OCI-LY7 (cell line): ENCODE data around the gene GET3. TPM values are rescaled to one million over a fixed set of nuclear protein-coding genes. Genes with fewer than 3 reads are reported as not detected.
A peak's percentile ranks its signal among the peaks of the same experiment; 100 is the strongest.

Source experiments
- BruUV-seq: library from RNA; stranded (reverse); fragments of 400-500 nt; replicated peaks from 2 replicates; lab custom pipeline; 2021; lab: Mats Ljungman, UMichigan
- CTCF ChIA-PET: fragments of 300-600 bp; sonication (Branson Sonifier 250); formaldehyde crosslinking; loops from one replicate; lab custom pipeline; 2022; ENCODE audit warnings: antibody characterized with exemption; ENCODE audit not compliant: unreplicated experiment; lab: Charles Lee
- POLR2A ChIA-PET: fragments of 300-600 bp; sonication (Branson Sonifier 250); formaldehyde crosslinking; loops from one replicate; lab custom pipeline; 2022; ENCODE audit warnings: antibody characterized with exemption; lab: Charles Lee
- DNase-seq: peaks from one replicate; pipeline ENCODE4 v3.0.0-alpha.2; 2015; ENCODE audit warnings: low spot score
- H2AFZ ChIP-seq: fragments of 200-600 bp; sonication (generic), shearing (Covaris generic); 2 replicates; pipeline ENCODE4 v1.6.1; 2014; ENCODE audit warnings: mild to moderate bottlenecking, antibody characterized with exemption, low read length, moderate library complexity
- H3K27ac ChIP-seq: fragments of 200-600 bp; sonication (generic); 2 replicates; pipeline ENCODE4 v1.5.1; 2014; ENCODE audit warnings: mixed run types, low read depth, mild to moderate bottlenecking, moderate library complexity, low read length, inconsistent platforms; ENCODE audit not compliant: poor library complexity, severe bottlenecking
- H3K36me3 ChIP-seq: fragments of 200-600 bp; sonication (generic); 2 replicates; pipeline ENCODE4 v1.6.1; 2014; ENCODE audit warnings: mild to moderate bottlenecking, antibody characterized with exemption, low read length, moderate library complexity, mixed read lengths; ENCODE audit not compliant: insufficient read depth
- H3K4me1 ChIP-seq: fragments of 200-600 bp; sonication (generic); 2 replicates; pipeline ENCODE4 v1.5.1; 2014; ENCODE audit warnings: mild to moderate bottlenecking, low read length; ENCODE audit not compliant: insufficient read depth, poor library complexity, severe bottlenecking
- H3K4me2 ChIP-seq: fragments of 200-600 bp; sonication (generic); 2 replicates; pipeline ENCODE4 v1.6.1; 2014; ENCODE audit warnings: mild to moderate bottlenecking, low read length
- H3K4me3 ChIP-seq: fragments of 200-600 bp; sonication (generic); 2 replicates; pipeline ENCODE4 v1.5.1; 2014; ENCODE audit warnings: mild to moderate bottlenecking, low read depth, low read length; ENCODE audit not compliant: poor library complexity, severe bottlenecking
- H3K79me2 ChIP-seq: fragments of 200-600 bp; sonication (generic); 2 replicates; pipeline ENCODE4 v1.6.1; 2016; ENCODE audit warnings: low read depth, mild to moderate bottlenecking, low read length, moderate library complexity, mixed read lengths; ENCODE audit not compliant: insufficient read depth
- H3K9me2 ChIP-seq: fragments of 200-600 bp; sonication (generic); 2 replicates; pipeline ENCODE4 v1.6.1; 2016; ENCODE audit warnings: mild to moderate bottlenecking, low read length, mixed read lengths; ENCODE audit not compliant: insufficient read depth
- H3K9me3 ChIP-seq: fragments of 200-600 bp; sonication (generic); 2 replicates; pipeline ENCODE4 v1.6.1; 2014; ENCODE audit warnings: mild to moderate bottlenecking, mixed run types, low read length, mixed read lengths
- H4K20me1 ChIP-seq: fragments of 200-600 bp; sonication (generic); 2 replicates; pipeline ENCODE4 v1.6.1; 2014; ENCODE audit warnings: mild to moderate bottlenecking, antibody characterized with exemption, low read length, moderate library complexity, mixed read lengths; ENCODE audit not compliant: insufficient read depth
- CTCF ChIP-seq: fragments of 200-600 bp; sonication (generic); conservative IDR thresholded peaks from 2 replicates; pipeline ENCODE4 v1.5.1; 2014; ENCODE audit warnings: mild to moderate bottlenecking, antibody characterized with exemption, low read length, moderate library complexity, mixed read lengths
- EZH2phosphoT487 ChIP-seq: fragments of 200-600 bp; sonication (generic); IDR thresholded peaks from 2 replicates; pipeline ENCODE4 v1.6.1; 2018; ENCODE audit warnings: low read depth, borderline replicate concordance, mild to moderate bottlenecking, mixed run types, antibody characterized with exemption, low read length, moderate library complexity, mixed read lengths
- intact Hi-C: fragments of 100-400 bp; cut with micrococcal nuclease; formaldehyde crosslinking; loops from one replicate; pipeline ENCODE4 v1.10.0; 2022; ENCODE audit not compliant: unreplicated experiment
- total RNA-seq, 2 experiments: library from RNA; depleted of rRNA in 1 of 2; stranded (reverse); fragments of >200 nt in 1 of 2; shearing (Covaris generic) in 1 of 2; gene quantifications; 2 replicates each; pipeline ENCODE4 v1.2.3, GENCODE V29; 2014 to 2022

GET3 gene
- total RNA-seq, 2 experiments from 2014 or later, result 34.3 to 40.5 TPM

- Histone ChIP-seq H3K9me2 (no peaks in the 10 kb centered on the region), H3K79me2 (peaks cover 49% of the 10 kb centered on the region), H3K36me3 (peaks cover 61% of the 10 kb centered on the region), H4K20me1 (peaks cover 5% of the 10 kb centered on the region), H3K4me1 (peaks cover 41% of the 10 kb centered on the region), H3K27ac (no peak overlapping the region), H3K4me2 (no peak overlapping the region), H2AFZ (no peak overlapping the region), H3K9me3 (no peaks in the 10 kb centered on the region), H3K4me3 (no peak overlapping the region)
- TF ChIP-seq EZH2phosphoT487, result no peak
- no peak for TF ChIP-seq CTCF
- ChIA-PET CTCF (no interaction called here), POLR2A (no interaction called here)
- no TSS peak for BruUV-seq
- intact Hi-C loops, result no loop called here
- DNase-seq, result no peak
Observed at GRCh38 chr19:12727745-12728433, 9.4 kb upstream of the GET3 start.

GRCh38 chr19:12730064-12730463 lies 7.2 kb upstream of the GET3 start:
- CTCF ChIA-PET, result no interaction called here
- H3K4me2 ChIP-seq, result no peak overlapping the region
- POLR2A ChIA-PET, result no interaction called here
- peaks cover 65% of the 10 kb centered on the region for H3K36me3 ChIP-seq
- no peak for TF ChIP-seq EZH2phosphoT487
- no peak for TF ChIP-seq CTCF
- no peaks in the 10 kb centered on the region for H3K9me3 ChIP-seq
- H3K4me3 ChIP-seq, result no peak overlapping the region
- H3K27ac ChIP-seq, result no peak overlapping the region
- no TSS peak for BruUV-seq
- peaks cover 57% of the 10 kb centered on the region for H3K79me2 ChIP-seq
- H4K20me1 ChIP-seq, result peaks cover 9% of the 10 kb centered on the region
- no peak overlapping the region for H2AFZ ChIP-seq
- peaks cover 41% of the 10 kb centered on the region for H3K4me1 ChIP-seq
- intact Hi-C loops, result no loop called here
- peak; percentile 10 for DNase-seq
- no peaks in the 10 kb centered on the region for H3K9me2 ChIP-seq

GRCh38 chr19:12731337-12731736 lies 6.0 kb upstream of the GET3 start:
- peaks cover 64% of the 10 kb centered on the region for H3K36me3 ChIP-seq
- no TSS peak for BruUV-seq
- no peak for TF ChIP-seq CTCF
- intact Hi-C loops, result no loop called here
- H2AFZ ChIP-seq, result no peak overlapping the region
- CTCF ChIA-PET, result interaction anchor here (0.6 kb wide), 1 partner anchor 35 kb away, joined by 7 read pairs; no protein-coding TSS in a partner anchor
- no peak overlapping the region for H3K4me3 ChIP-seq
- H3K9me2 ChIP-seq, result no peaks in the 10 kb centered on the region
- DNase-seq, result no peak
- peaks cover 9% of the 10 kb centered on the region for H4K20me1 ChIP-seq
- no peak overlapping the region for H3K27ac ChIP-seq
- peaks cover 47% of the 10 kb centered on the region for H3K4me1 ChIP-seq
- peaks cover 57% of the 10 kb centered on the region for H3K79me2 ChIP-seq
- no peak overlapping the region for H3K4me2 ChIP-seq
- POLR2A ChIA-PET, result interaction anchor here (4.8 kb wide), 1 partner anchor 8 kb away, joined by 32 read pairs; the partner anchor contains the start of gene TNPO2
- no peaks in the 10 kb centered on the region for H3K9me3 ChIP-seq
